Mesodermal cell (in vitro differentiated cells): ENCODE results near the gene NAMPT.

Source experiments
- H3K27ac ChIP-seq: 2 replicates; pipeline ENCODE4 v1.7.0; 2013; ENCODE audit warnings: mild to moderate bottlenecking, low read depth, low read length, moderate library complexity; ENCODE audit not compliant: severe bottlenecking
- H3K36me3 ChIP-seq: 2 replicates; pipeline ENCODE4 v1.7.1; 2013; ENCODE audit warnings: mild to moderate bottlenecking, low read length, moderate library complexity; ENCODE audit not compliant: control insufficient read depth, insufficient read depth
- H3K4me1 ChIP-seq: one replicate; pipeline ENCODE4 v1.7.1; 2013; ENCODE audit warnings: mild to moderate bottlenecking, low read length; ENCODE audit not compliant: insufficient read depth, control insufficient read depth, poor library complexity, severe bottlenecking
- H3K4me3 ChIP-seq: 2 replicates; pipeline ENCODE4 v1.7.0; 2013; ENCODE audit warnings: low read length, control low read depth, mild to moderate bottlenecking; ENCODE audit not compliant: insufficient read depth, poor library complexity, severe bottlenecking; ENCODE audit errors: extremely low read depth
- H3K9me3 ChIP-seq: 2 replicates; pipeline ENCODE4 v1.7.1; 2013; ENCODE audit warnings: mild to moderate bottlenecking, low read length, moderate library complexity; ENCODE audit not compliant: control insufficient read depth
- WGBS, 2 experiments: methylation state at CpG; one replicate each; pipeline ENCODE4 v1.1.5; 2013; ENCODE audit warnings: missing lambda C conversion rate in 2 of 2; ENCODE audit not compliant: insufficient coverage in 2 of 2; 5-methylcytosine and 5-hydroxymethylcytosine counted together

The NAMPT gene

DNA sequence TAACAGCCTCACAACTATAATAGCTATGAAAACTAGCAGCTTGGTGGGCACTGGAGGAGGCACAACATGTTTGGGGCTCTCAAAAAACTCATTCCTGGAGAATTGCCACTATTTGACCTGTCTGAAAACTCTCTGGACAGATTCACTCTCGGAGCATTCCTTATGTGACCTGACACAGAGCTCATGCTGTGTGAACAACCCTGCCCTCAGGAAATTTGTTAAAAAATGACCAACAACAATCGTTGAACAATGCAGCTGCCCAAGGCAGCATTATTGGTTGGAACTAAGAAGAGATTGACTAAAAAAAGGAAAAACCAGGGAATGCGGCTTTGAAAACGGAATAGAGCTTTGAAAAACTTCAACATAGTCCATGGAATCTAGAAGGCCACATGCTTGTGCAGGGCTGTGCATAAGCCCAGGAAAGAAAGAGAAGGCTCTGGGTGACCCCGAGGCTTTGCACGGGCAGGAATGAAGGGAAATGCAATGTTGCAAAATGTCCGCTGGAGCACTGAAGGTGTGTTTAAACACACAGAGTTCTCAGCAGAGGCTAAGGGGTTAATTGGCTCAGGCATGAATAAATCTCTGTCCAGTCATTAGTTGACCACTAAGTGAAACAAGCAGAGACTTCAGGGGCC lies 52.8 kb downstream of the NAMPT start:
- Histone ChIP-seq H3K4me3 (no peak overlapping the region), H3K4me1 (no peaks in the 10 kb centered on the region), H3K36me3 (no peaks in the 10 kb centered on the region), H3K9me3 (no peaks in the 10 kb centered on the region), H3K27ac (no peak overlapping the region)
- WGBS, 2 experiments, result 85 to 92% methylated on average over 5 to 7 of the region's 7 CpGs

DNA sequence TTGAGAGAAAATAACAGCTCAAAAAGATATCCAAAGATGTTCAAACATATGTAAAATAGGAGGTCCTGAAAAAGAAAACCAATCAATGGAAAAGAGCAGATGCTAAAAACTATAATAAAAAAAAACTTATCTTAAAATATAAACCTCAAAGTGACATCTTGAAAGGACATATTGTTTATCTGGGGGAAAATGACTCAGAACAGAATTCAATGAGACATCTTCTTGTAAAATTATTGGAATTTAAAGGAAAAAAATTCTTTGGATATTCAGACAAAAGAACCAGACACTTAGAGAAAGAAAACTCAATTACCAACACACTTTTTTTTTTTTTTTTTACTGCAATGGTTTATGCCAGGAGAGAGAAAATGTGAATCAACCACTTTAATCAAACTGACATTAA lies 58.9 kb downstream of the NAMPT start:
- H3K4me3 ChIP-seq, result no peak overlapping the region
- H3K27ac ChIP-seq, result no peak overlapping the region
- no peaks in the 10 kb centered on the region for H3K9me3 ChIP-seq
- H3K4me1 ChIP-seq, result no peaks in the 10 kb centered on the region
- H3K36me3 ChIP-seq, result no peaks in the 10 kb centered on the region

- WGBS, 2 experiments, result 80% methylated on average over 2 of the region's 6 CpGs; no CpG with 5 or more reads in 1 of the 2 experiments
- H3K4me1 ChIP-seq, result no peaks in the 10 kb centered on the region
- H3K27ac ChIP-seq, result no peak overlapping the region
- H3K4me3 ChIP-seq, result no peak overlapping the region
- no peaks in the 10 kb centered on the region for H3K36me3 ChIP-seq
- H3K9me3 ChIP-seq, result no peaks in the 10 kb centered on the region
These were observed 60.0 kb downstream of the NAMPT start for GRCh38 chr7:106224797-106225196.

GRCh38 chr7:106223156-106223555 lies 61.6 kb downstream of the NAMPT start:
- H3K36me3 ChIP-seq, result no peaks in the 10 kb centered on the region
- no peaks in the 10 kb centered on the region for H3K9me3 ChIP-seq
- H3K4me3 ChIP-seq, result no peak overlapping the region
- 70 to 100% methylated on average over 1 to 2 of the region's 4 CpGs for WGBS, 2 experiments
- no peak overlapping the region for H3K27ac ChIP-seq
- H3K4me1 ChIP-seq, result no peaks in the 10 kb centered on the region

- H3K4me3 ChIP-seq, result no peak overlapping the region
- H3K27ac ChIP-seq, result no peak overlapping the region
- H3K36me3 ChIP-seq, result no peaks in the 10 kb centered on the region
- H3K9me3 ChIP-seq, result no peaks in the 10 kb centered on the region
- no CpG with 5 or more reads among the region's 2 CpGs for WGBS, 2 experiments
- H3K4me1 ChIP-seq, result no peaks in the 10 kb centered on the region
These were observed 62.2 kb downstream of the NAMPT start for GRCh38 chr7:106222545-106222944.

- peaks cover 13% of the 10 kb centered on the region for H3K4me1 ChIP-seq
- 76 to 100% methylated on average over 2 to 3 of the region's 3 CpGs for WGBS, 2 experiments
- no peaks in the 10 kb centered on the region for H3K36me3 ChIP-seq
- H3K4me3 ChIP-seq, result no peak overlapping the region
- no peak overlapping the region for H3K27ac ChIP-seq
- H3K9me3 ChIP-seq, result no peaks in the 10 kb centered on the region
These were observed 64.5 kb downstream of the NAMPT start for GRCh38 chr7:106220307-106220706.

- H3K27ac ChIP-seq, result no peak overlapping the region
- H3K4me1 ChIP-seq, result peaks cover 13% of the 10 kb centered on the region
- 60 to 100% methylated on average over 2 to 3 of the region's 3 CpGs for WGBS, 2 experiments
These were observed 65.6 kb downstream of the NAMPT start for GRCh38 chr7:106219170-106219569.

GRCh38 chr7:106218546-106218945 lies 66.2 kb downstream of the NAMPT start:
- Histone ChIP-seq H3K4me3 (no peak overlapping the region), H3K4me1 (peaks cover 13% of the 10 kb centered on the region), H3K27ac (no peak overlapping the region), H3K36me3 (no peaks in the 10 kb centered on the region), H3K9me3 (no peaks in the 10 kb centered on the region)
- 90 to 100% methylated on average over 2 to 3 of the region's 3 CpGs for WGBS, 2 experiments

More at GRCh38 chr7:106219170-106219569, 65.6 kb downstream of the NAMPT start:
- Histone ChIP-seq H3K9me3 (no peaks in the 10 kb centered on the region), H3K36me3 (no peaks in the 10 kb centered on the region), H3K4me3 (no peak overlapping the region)

- Histone ChIP-seq H3K27ac (peak overlapping the region; percentile 60), H3K9me3 (no peaks in the 10 kb centered on the region), H3K4me1 (peaks cover 13% of the 10 kb centered on the region), H3K4me3 (no peak overlapping the region), H3K36me3 (no peaks in the 10 kb centered on the region)
- 90% methylated on average over 4 to 7 of the region's 8 CpGs for WGBS, 2 experiments
These were observed 67.8 kb downstream of the NAMPT start for GRCh38 chr7:106216923-106217542.

GRCh38 chr7:106216517-106216922 lies 68.3 kb downstream of the NAMPT start:
- WGBS, 2 experiments, result no CpG with 5 or more reads among the region's 2 CpGs

DNA sequence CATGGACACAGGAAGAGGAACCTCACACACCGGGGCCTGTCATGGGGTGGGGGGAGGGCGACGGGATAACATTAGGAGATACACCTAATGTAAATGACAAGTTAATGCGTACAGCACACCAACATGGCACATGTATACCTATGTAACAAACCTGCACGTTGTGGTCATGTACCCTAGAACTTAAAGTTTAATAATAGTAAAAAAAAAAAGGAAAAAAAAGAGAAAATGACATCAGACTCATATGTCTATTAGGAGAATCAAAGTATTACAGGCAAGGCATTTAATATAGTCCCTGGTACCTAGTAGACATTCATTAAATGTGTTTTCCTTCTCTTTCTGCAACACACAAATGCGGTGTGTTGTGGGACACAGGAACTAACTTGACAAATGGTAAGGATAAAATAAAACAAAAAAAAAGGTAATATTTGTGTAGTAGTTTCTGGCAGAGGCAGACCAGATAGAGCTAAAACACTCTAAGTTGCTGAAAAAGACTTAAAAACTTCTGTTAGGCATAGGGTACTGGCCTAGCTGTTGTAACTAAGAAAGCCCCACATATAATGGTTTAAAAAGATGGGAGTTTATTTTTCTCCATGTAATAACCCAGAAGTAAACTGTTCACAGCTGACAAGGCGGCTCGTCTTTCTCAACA lies 68.8 kb downstream of the NAMPT start:
- Histone ChIP-seq H3K27ac (peak overlapping the region; percentile 60), H3K4me1 (peaks cover 13% of the 10 kb centered on the region), H3K4me3 (no peak overlapping the region), H3K9me3 (no peaks in the 10 kb centered on the region), H3K36me3 (no peaks in the 10 kb centered on the region)
- no CpG with 5 or more reads among the region's 8 CpGs for WGBS, 2 experiments

More at GRCh38 chr7:106216517-106216922, 68.3 kb downstream of the NAMPT start:
- Histone ChIP-seq H3K36me3 (no peaks in the 10 kb centered on the region), H3K4me3 (no peak overlapping the region), H3K9me3 (no peaks in the 10 kb centered on the region), H3K27ac (peak overlapping the region; percentile 60), H3K4me1 (peaks cover 13% of the 10 kb centered on the region)
